IPS DF 6.9 (cell line): ENCODE results near the gene RPL37.
A peak's percentile ranks its signal among the peaks of the same experiment; 100 is the strongest.
"Not testable (repeated sequence)": the region's sequence is repeated elsewhere in the genome, so short reads cannot be mapped to it uniquely, and the experiment has no call there.

ENCODE experiments used
- DNase-seq: peaks from one replicate; pipeline ENCODE4 v3.0.0-alpha.2; 2013; ENCODE audit warnings: low read depth, low spot score
- H3K27ac ChIP-seq: one replicate; pipeline ENCODE4 v1.5.1; 2013; ENCODE audit warnings: low read length, control low read depth
- H3K27me3 ChIP-seq: 2 replicates; pipeline ENCODE4 v1.6.1; 2013; ENCODE audit warnings: mild to moderate bottlenecking, low read length; ENCODE audit not compliant: control insufficient read depth, insufficient read depth
- H3K36me3 ChIP-seq: 2 replicates; pipeline ENCODE4 v1.6.1; 2013; ENCODE audit warnings: low read length; ENCODE audit not compliant: control insufficient read depth, insufficient read depth
- H3K4me1 ChIP-seq: 2 replicates; pipeline ENCODE4 v1.6.1; 2013; ENCODE audit warnings: low read length; ENCODE audit not compliant: control insufficient read depth, insufficient read depth
- H3K4me3 ChIP-seq: 2 replicates; pipeline ENCODE4 v1.5.1; 2013; ENCODE audit warnings: mild to moderate bottlenecking, low read length
- H3K9me3 ChIP-seq: 2 replicates; pipeline ENCODE4 v1.6.1; 2013; ENCODE audit warnings: low read length, inconsistent platforms; ENCODE audit not compliant: control insufficient read depth, insufficient read depth
- WGBS: extraction: QIAGEN DNeasy Blood & Tissue Kit; methylation state at CpG from one replicate; pipeline ENCODE4 v1.1.7; 2013; ENCODE audit warnings: mixed read lengths, missing lambda C conversion rate; ENCODE audit not compliant: insufficient read length, insufficient coverage; 5-methylcytosine and 5-hydroxymethylcytosine counted together

The RPL37 gene

DNA sequence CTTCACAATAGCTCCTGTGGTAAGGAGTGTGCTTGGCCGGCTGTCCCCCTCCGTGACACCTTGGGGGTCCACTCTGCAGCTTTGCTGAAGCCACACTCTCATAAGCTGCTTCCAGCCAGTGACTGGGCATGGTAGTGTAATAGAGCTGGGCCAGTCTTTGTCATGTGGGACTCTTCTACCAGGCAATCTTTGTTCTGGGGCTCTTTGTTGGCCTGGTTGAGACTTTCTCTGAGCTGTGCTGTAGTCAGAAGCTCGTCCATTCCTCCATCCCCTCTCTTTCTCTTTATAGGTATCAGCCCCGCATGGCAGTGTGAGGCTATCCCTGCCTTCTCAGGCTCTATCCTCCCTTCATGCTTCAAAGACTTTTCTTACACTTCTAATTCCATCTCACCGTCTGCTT lies 31.8 kb upstream of the RPL37 start:
- DNase-seq: no peak
- H3K36me3 ChIP-seq: no peaks in the 10 kb centered on the region
- H3K27me3 ChIP-seq: no peaks in the 10 kb centered on the region
- no CpG with 5 or more reads among the region's 5 CpGs for WGBS
- H3K27ac ChIP-seq: no peak overlapping the region
- no peaks in the 10 kb centered on the region for H3K4me1 ChIP-seq
- no peaks in the 10 kb centered on the region for H3K9me3 ChIP-seq
- H3K4me3 ChIP-seq: no peak overlapping the region

DNA sequence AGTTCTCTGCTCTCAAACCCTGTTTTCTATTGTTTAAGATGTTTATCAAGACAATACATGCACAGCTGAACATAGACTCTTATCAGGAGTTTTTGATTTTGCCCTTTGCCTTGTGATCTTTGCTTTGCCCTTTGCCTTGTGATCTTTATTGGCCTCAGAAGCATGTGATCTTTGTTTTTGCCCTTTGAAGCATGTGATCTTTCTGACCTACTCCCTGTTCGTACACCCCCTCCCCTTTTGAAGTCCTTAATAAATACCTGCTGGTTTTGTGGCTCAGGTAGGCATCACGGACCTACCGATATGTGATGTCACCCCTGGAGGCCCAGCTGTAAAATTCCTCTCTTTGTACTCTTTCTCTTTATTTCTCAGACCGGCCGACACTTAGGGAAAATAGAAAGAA lies 30.0 kb upstream of the RPL37 start:
- H3K27ac ChIP-seq, H3K4me3 ChIP-seq, H3K27me3 ChIP-seq, H3K4me1 ChIP-seq, DNase-seq, H3K36me3 ChIP-seq, H3K9me3 ChIP-seq: not testable (repeated sequence)
- no CpG with 5 or more reads among the region's 5 CpGs for WGBS

DNA sequence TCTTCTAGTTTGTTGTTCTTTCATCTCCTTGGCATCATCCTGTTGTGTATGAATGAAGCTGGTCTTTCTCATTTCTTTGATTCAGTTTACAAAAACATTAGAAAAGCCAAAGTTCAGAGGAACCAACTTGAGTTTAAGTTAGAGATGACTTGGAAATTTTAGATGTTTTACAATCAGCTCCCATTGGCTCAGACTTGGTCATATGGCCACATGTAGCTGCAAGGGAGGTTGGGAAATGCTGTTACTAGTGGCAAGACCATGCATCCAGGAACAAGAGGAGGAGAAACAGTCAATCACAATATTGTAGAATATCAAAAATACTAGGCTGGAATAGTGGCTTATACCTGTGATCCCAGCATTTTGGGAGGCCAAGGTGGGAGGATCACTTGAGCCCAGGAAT lies 25.7 kb upstream of the RPL37 start:
- H3K9me3 ChIP-seq: no peaks in the 10 kb centered on the region
- H3K27me3 ChIP-seq: no peaks in the 10 kb centered on the region
- H3K4me3 ChIP-seq: no peak overlapping the region
- no peak overlapping the region for H3K27ac ChIP-seq
- no peaks in the 10 kb centered on the region for H3K4me1 ChIP-seq
- no peak for DNase-seq
- H3K36me3 ChIP-seq: no peaks in the 10 kb centered on the region

DNA sequence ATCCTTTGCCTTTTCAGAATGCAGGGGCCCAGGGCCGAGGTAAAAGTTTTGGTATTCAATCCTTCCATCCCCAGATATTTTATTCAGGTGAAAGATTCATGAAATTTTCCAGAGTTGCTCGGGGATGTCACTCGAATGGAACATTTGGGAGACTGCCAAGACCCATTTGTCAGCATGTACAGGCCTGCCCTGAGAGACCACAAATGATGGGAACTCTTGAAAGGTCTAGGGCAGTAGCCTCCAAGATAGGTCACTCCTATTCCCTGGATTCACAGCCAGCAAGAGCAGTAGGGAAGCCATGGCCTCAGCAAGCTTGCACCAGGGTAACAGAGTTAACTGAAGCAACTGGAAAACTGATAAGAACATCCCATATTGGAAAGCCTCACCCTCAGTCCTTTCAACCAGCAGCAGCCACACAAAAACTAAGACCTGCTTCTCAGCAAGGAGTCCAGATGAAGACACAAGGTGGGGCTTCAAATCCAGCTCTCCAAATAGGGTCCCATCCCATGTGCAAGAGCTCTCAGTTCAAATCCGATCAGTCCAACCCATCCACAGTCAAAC lies 18.7 kb upstream of the RPL37 start:
- H3K4me3 ChIP-seq: no peak overlapping the region
- H3K27ac ChIP-seq: no peak overlapping the region
- no peaks in the 10 kb centered on the region for H3K27me3 ChIP-seq
- H3K9me3 ChIP-seq: no peaks in the 10 kb centered on the region
- H3K4me1 ChIP-seq: no peaks in the 10 kb centered on the region
- DNase-seq: no peak
- no CpG with 5 or more reads among the region's 4 CpGs for WGBS
- H3K36me3 ChIP-seq: no peaks in the 10 kb centered on the region

DNA sequence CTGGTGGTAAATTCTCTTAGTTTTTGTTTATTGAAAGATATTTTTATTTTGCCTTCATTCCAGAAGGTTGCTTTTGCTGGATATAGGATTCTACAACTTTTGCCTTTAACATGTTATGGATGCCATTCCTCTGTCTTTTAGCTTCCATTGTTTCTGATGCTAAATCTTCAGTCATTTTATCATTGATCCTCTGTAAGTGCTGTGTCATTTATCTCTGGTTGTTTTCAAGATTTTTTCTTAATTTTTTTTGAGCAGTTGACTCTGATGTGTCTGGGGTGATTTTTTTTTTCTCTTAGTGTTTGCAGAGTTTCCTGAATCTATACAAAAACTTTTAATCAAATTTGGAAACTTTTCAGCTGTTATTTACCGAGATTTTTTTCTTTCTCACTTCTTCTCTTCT lies 12.5 kb upstream of the RPL37 start:
- H3K27ac ChIP-seq: no peak overlapping the region
- no CpG with 5 or more reads among the region's 1 CpG for WGBS
- no peaks in the 10 kb centered on the region for H3K9me3 ChIP-seq
- H3K27me3 ChIP-seq: no peaks in the 10 kb centered on the region
- no peaks in the 10 kb centered on the region for H3K4me1 ChIP-seq
- H3K4me3 ChIP-seq: no peak overlapping the region
- no peaks in the 10 kb centered on the region for H3K36me3 ChIP-seq
- DNase-seq: no peak

DNA sequence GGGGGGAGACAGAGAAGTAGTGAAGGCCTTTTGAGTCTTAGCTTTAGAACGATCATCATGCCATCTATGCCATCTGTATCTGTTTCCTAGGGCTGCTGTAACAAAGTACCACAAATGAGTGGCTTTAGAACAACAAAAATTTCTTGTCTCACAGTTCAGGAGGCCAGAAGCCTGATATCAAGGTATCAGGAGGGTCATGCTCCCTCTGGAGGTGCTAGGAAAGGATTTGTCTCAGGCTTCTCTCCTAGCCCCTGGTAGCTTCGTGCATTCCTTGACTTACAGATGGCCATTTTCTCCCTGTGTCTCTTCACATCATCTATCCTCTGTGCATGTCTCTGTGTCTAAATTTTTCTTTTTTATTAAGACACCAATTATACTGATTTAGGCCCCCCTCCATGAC lies 11.3 kb upstream of the RPL37 start:
- no peaks in the 10 kb centered on the region for H3K36me3 ChIP-seq
- H3K27ac ChIP-seq: no peak overlapping the region
- no peak for DNase-seq
- no peaks in the 10 kb centered on the region for H3K9me3 ChIP-seq
- no peaks in the 10 kb centered on the region for H3K4me1 ChIP-seq
- WGBS: no CpG with 5 or more reads among the region's 2 CpGs
- H3K27me3 ChIP-seq: no peaks in the 10 kb centered on the region
- H3K4me3 ChIP-seq: no peak overlapping the region

DNA sequence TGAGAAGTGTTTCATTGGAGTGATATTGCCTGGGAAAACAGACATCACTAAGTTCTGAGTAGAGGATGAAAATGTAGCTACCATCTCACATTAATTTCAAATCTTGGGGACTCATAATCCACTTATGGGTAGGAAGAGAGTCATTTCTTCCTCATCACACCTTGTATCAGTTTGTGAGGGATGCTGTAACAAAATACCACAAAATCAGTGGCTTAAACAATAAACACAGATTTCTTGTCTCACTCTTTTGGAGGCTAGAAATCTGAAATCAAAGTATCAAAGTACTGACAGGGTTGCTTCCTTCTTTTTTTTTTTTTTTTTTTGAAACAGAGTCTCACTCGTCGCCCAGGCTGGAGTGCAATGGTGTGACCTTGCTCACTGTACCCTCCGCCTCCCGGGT lies 9.5 kb upstream of the RPL37 start:
- WGBS: no CpG with 5 or more reads among the region's 4 CpGs
- DNase-seq: no peak
- Histone ChIP-seq H3K4me3 (no peak overlapping the region), H3K4me1 (no peaks in the 10 kb centered on the region), H3K27ac (no peak overlapping the region), H3K9me3 (no peaks in the 10 kb centered on the region), H3K36me3 (no peaks in the 10 kb centered on the region), H3K27me3 (no peaks in the 10 kb centered on the region)

DNA sequence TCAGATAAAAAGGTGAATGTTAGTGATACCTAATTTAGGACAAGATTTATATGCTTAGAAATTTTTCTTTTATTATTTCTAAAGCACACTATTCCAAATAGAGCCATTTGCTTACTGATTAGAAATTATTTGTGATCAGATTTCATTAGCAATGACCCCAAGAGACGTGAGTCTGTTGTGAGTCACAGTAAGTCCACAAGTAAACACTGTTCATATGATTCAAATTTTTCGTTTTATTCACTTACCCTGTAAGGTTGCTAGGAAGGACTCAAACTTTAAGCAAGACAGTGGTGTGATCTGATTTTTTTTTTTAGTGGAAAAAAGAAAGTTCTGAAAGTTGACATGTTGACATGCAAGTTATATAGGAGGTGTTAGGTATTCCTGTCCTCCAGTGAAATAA lies 7.3 kb upstream of the RPL37 start:
- no peaks in the 10 kb centered on the region for H3K4me1 ChIP-seq
- H3K9me3 ChIP-seq: no peaks in the 10 kb centered on the region
- no peak overlapping the region for H3K4me3 ChIP-seq
- no peak for DNase-seq
- H3K27ac ChIP-seq: no peak overlapping the region
- no CpG with 5 or more reads among the region's 2 CpGs for WGBS
- H3K27me3 ChIP-seq: no peaks in the 10 kb centered on the region
- no peaks in the 10 kb centered on the region for H3K36me3 ChIP-seq

DNA sequence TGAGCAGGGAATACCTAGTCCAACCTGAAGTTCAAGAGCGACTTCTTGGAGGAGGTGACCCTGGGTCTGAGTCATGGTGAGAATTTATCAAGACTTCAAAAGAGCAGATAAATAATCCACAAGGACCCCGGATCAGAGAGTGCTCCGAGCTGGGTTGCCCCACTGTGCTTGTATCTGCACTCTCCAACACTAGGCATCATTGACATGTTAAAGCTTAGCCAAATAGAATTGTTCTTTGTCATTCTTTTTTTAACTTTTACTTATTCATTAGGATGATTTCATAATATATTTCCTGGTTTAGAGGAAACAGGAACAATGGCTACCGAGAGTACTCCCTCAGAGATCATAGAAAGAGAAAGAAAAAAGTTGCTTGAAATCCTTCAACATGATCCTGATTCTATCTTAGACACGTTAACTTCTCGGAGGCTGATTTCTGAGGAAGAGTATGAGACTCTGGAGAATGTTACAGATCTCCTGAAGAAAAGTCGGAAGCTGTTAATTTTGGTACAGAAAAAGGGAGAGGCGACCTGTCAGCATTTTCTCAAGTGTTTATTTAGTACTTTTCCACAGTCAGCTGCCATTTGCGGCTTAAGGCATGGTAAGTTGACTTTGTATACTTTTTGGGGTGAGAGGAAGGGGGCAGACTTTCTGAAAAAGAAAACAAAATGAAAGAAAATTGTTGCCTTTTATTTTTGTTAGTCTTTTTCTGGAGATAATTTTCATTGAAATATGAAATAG lies 6.2 kb upstream of the RPL37 start, which contains the start of gene CARD6:
Gene CARD6, plus strand, starts transcription at position 300 of the 738 bp plus-strand sequence. Its CDS starts 16 bp downstream, at position 316.
- Histone ChIP-seq H3K36me3 (no peaks in the 10 kb centered on the region), H3K4me1 (no peaks in the 10 kb centered on the region), H3K27ac (no peak within 1 kb of the TSS), H3K4me3 (no peak within 1 kb of the TSS), H3K27me3 (no peaks in the 10 kb centered on the region), H3K9me3 (no peaks in the 10 kb centered on the region)
- no CpG with 5 or more reads among the region's 9 CpGs for WGBS
- DNase-seq: no peak

DNA sequence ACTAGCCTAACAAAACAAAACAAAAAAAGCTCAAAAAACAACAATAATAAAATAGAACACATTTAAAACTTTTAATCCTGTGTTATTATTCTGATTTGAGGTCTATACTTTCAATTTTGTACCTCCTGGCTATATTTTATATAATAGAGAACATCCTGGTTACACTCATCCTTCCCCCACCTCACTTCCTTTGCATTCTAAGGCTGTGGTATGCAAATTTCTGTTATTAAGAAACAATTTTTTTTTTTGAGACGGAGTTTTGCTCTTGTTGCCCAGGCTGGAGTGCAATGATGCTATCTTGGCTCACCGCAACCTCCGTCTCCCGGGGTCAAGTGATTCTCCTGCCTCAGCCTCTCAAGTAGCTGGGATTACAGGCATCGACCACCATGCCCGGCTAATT lies 3.1 kb upstream of the RPL37 start:
- H3K27ac ChIP-seq: no peak overlapping the region
- H3K27me3 ChIP-seq: no peaks in the 10 kb centered on the region
- no peaks in the 10 kb centered on the region for H3K4me1 ChIP-seq
- no peak overlapping the region for H3K4me3 ChIP-seq
- H3K36me3 ChIP-seq: peaks cover 10% of the 10 kb centered on the region; the same call in 1 of the 2 replicates
- H3K9me3 ChIP-seq: no peaks in the 10 kb centered on the region
- DNase-seq: no peak
- WGBS: no CpG with 5 or more reads among the region's 6 CpGs

DNA sequence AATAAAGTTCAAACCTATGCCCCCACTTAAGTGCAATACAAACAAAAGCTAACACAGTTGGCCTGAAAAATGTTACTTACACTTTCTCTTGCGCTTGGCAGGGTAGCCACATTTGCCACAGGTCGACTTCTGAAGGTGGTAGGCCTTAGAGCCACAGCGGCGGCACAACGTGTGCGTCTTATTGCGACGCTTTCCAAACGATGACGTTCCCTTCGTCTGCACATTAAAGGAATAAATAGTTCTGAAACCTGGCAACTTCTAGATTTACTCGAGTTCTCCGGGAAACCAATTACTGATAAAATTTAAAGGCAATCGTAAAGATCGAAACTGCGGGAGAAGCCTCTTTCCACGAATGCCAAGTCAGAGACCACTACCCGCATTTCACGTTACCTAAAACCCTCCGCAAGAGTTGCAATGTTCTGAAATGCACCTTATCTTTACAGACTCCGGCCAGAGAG lies 602 bp downstream of the RPL37 start:
- Histone ChIP-seq H3K4me3 (peak overlapping the region; percentile 93), H3K27me3 (no peaks in the 10 kb centered on the region), H3K27ac (no peak overlapping the region), H3K36me3 (peaks cover 38% of the 10 kb centered on the region; the same call in 1 of the 2 replicates), H3K4me1 (no peaks in the 10 kb centered on the region), H3K9me3 (no peaks in the 10 kb centered on the region)
- no CpG with 5 or more reads among the region's 21 CpGs for WGBS
- DNase-seq: no peak
